ENCODE data around the gene SLC6A5.
A peak's percentile ranks its signal among the peaks of the same experiment; 100 is the strongest.

SLC6A5 gene

GRCh38 chr11:20605602-20606091, 6.2 kb downstream of the SLC6A5 start:
- DNase-seq (ENCODE audit: low spot score): no peak
- peaks cover 0 to 5% of the 10 kb centered on the region in 2 donors for H3K4me1 ChIP-seq (ENCODE audit: control insufficient read depth in 2 of 2, insufficient read depth in 1 of 2, low read depth in 1 of 2, low read length in 2 of 2)
- no peak overlapping the region for H3K4me3 ChIP-seq (ENCODE audit: low read length in 2 of 2)
- no peak overlapping the region for H3K4ac ChIP-seq (ENCODE audit: low read length)
- no peak overlapping the region for H3K4me2 ChIP-seq (ENCODE audit: insufficient read depth, low read length, poor library complexity, severe bottlenecking)
- H2AFZ ChIP-seq (ENCODE audit: low read length): no peak overlapping the region
- H3K27ac ChIP-seq (replicated peaks; ENCODE audit: low read length): no peak overlapping the region
- H3K36me3 ChIP-seq (replicated peaks in 1 of 2; ENCODE audit: control insufficient read depth in 2 of 2, insufficient read depth in 2 of 2, low read length in 2 of 2): no peaks in the 10 kb centered on the region
- WGBS, 2 donors (ENCODE audit: extremely low coverage in 2 of 2, insufficient read length in 2 of 2, insufficient replicate concordance in 1 of 2): no CpG with 5 or more reads among the region's 26 CpGs
- H2BK12ac ChIP-seq (ENCODE audit: low read length): no peak overlapping the region
- H3K18ac ChIP-seq (ENCODE audit: low read length): no peak overlapping the region
- no peak overlapping the region for H2BK120ac ChIP-seq (ENCODE audit: low read depth, low read length)
- H2BK5ac ChIP-seq (ENCODE audit: low read length): no peak overlapping the region
- H3K9me3 ChIP-seq (replicated peaks in 1 of 2; ENCODE audit: control insufficient read depth in 2 of 2, insufficient read depth in 1 of 2, low read depth in 1 of 2, low read length in 2 of 2): peaks cover 0 to 2% of the 10 kb centered on the region in 2 donors
- H3K23ac ChIP-seq (ENCODE audit: low read depth, low read length, poor library complexity): peak overlapping the region; percentile 13
- peaks cover 14 to 64% (median 47%) of the 10 kb centered on the region in 3 experiments for H3K27me3 ChIP-seq (ENCODE audit: control insufficient read depth in 3 of 3, insufficient read depth in 3 of 3, low read depth in 1 of 3, low read length in 3 of 3)
- no peak overlapping the region for H2BK15ac ChIP-seq (ENCODE audit: low read length)
- H4K8ac ChIP-seq (ENCODE audit: low read depth, low read length): no peak overlapping the region
- no peak overlapping the region for H3K14ac ChIP-seq (ENCODE audit: low read length)
- no peak overlapping the region for H2AK5ac ChIP-seq (ENCODE audit: low read depth, low read length)
- no peak overlapping the region for H3K9ac ChIP-seq (ENCODE audit: low read depth, low read length, poor library complexity)
- H3K79me1 ChIP-seq (ENCODE audit: low read depth, low read length): no peaks in the 10 kb centered on the region
- H4K91ac ChIP-seq (ENCODE audit: low read depth, low read length, poor library complexity): no peak overlapping the region

- Histone ChIP-seq H2AK5ac (ENCODE audit: low read depth, low read length) (no peak overlapping the region), H2BK5ac (ENCODE audit: low read length) (no peak overlapping the region), H3K18ac (ENCODE audit: low read length) (no peak overlapping the region), H3K9ac (ENCODE audit: low read depth, low read length, poor library complexity) (no peak overlapping the region), H3K4me3 (ENCODE audit: low read length in 2 of 2) (no peak overlapping the region), H2AFZ (ENCODE audit: low read length) (no peak overlapping the region), H3K4me1 (ENCODE audit: control insufficient read depth in 2 of 2, insufficient read depth in 1 of 2, low read depth in 1 of 2, low read length in 2 of 2) (peaks cover 0 to 3% of the 10 kb centered on the region in 2 donors), H2BK15ac (ENCODE audit: low read length) (no peak overlapping the region), H4K91ac (ENCODE audit: low read depth, low read length, poor library complexity) (no peak overlapping the region), H3K27ac (replicated peaks; ENCODE audit: low read length) (no peak overlapping the region), H4K8ac (ENCODE audit: low read depth, low read length) (no peak overlapping the region), H3K79me1 (ENCODE audit: low read depth, low read length) (no peaks in the 10 kb centered on the region), H3K36me3 (replicated peaks in 1 of 2; ENCODE audit: control insufficient read depth in 2 of 2, insufficient read depth in 2 of 2, low read length in 2 of 2) (no peaks in the 10 kb centered on the region), H3K23ac (ENCODE audit: low read depth, low read length, poor library complexity) (no peak overlapping the region), H2BK120ac (ENCODE audit: low read depth, low read length) (no peak overlapping the region), H3K9me3 (replicated peaks in 1 of 2; ENCODE audit: control insufficient read depth in 2 of 2, insufficient read depth in 1 of 2, low read depth in 1 of 2, low read length in 2 of 2) (peaks cover 0 to 2% of the 10 kb centered on the region in 2 donors), H3K4me2 (ENCODE audit: insufficient read depth, low read length, poor library complexity, severe bottlenecking) (no peak overlapping the region), H3K4ac (ENCODE audit: low read length) (no peak overlapping the region), H2BK12ac (ENCODE audit: low read length) (no peak overlapping the region), H3K14ac (ENCODE audit: low read length) (no peak overlapping the region), H3K27me3 (ENCODE audit: control insufficient read depth in 3 of 3, insufficient read depth in 3 of 3, low read depth in 1 of 3, low read length in 3 of 3) (peaks cover 0 to 44% (median 22%) of the 10 kb centered on the region in 3 experiments)
- WGBS, 2 donors (ENCODE audit: extremely low coverage in 2 of 2, insufficient read length in 2 of 2, insufficient replicate concordance in 1 of 2): no CpG with 5 or more reads among the region's 3 CpGs
- DNase-seq (ENCODE audit: low spot score): no peak
Measured at GRCh38 chr11:20608934-20609333, 9.5 kb downstream of the SLC6A5 start.

GRCh38 chr11:20609727-20610707, 10.6 kb downstream of the SLC6A5 start:
- Histone ChIP-seq H3K18ac (ENCODE audit: low read length) (peak overlapping the region; percentile 26), H2BK15ac (ENCODE audit: low read length) (no peak overlapping the region), H2BK120ac (ENCODE audit: low read depth, low read length) (no peak overlapping the region), H4K91ac (ENCODE audit: low read depth, low read length, poor library complexity) (no peak overlapping the region), H3K23ac (ENCODE audit: low read depth, low read length, poor library complexity) (no peak overlapping the region), H3K4me1 (ENCODE audit: control insufficient read depth in 2 of 2, insufficient read depth in 1 of 2, low read depth in 1 of 2, low read length in 2 of 2) (peaks cover 0 to 3% of the 10 kb centered on the region in 2 donors), H3K9me3 (replicated peaks in 1 of 2; ENCODE audit: control insufficient read depth in 2 of 2, insufficient read depth in 1 of 2, low read depth in 1 of 2, low read length in 2 of 2) (peaks cover 0 to 2% of the 10 kb centered on the region in 2 donors), H2AFZ (ENCODE audit: low read length) (peak overlapping the region; percentile 81), H3K4me3 (ENCODE audit: low read length in 2 of 2) (peak overlapping the region in 1 of 2 donors; percentile 9), H3K36me3 (replicated peaks in 1 of 2; ENCODE audit: control insufficient read depth in 2 of 2, insufficient read depth in 2 of 2, low read length in 2 of 2) (no peaks in the 10 kb centered on the region), H3K9ac (ENCODE audit: low read depth, low read length, poor library complexity) (peak overlapping the region; percentile 9), H4K8ac (ENCODE audit: low read depth, low read length) (no peak overlapping the region), H2BK12ac (ENCODE audit: low read length) (peak overlapping the region; percentile 41), H3K79me1 (ENCODE audit: low read depth, low read length) (no peaks in the 10 kb centered on the region), H3K27ac (replicated peaks; ENCODE audit: low read length) (no peak overlapping the region), H2BK5ac (ENCODE audit: low read length) (no peak overlapping the region), H3K4me2 (ENCODE audit: insufficient read depth, low read length, poor library complexity, severe bottlenecking) (no peak overlapping the region), H3K14ac (ENCODE audit: low read length) (no peak overlapping the region), H3K4ac (ENCODE audit: low read length) (peak overlapping the region; percentile 20), H2AK5ac (ENCODE audit: low read depth, low read length) (peak overlapping the region; percentile 65), H3K27me3 (ENCODE audit: control insufficient read depth in 3 of 3, insufficient read depth in 3 of 3, low read depth in 1 of 3, low read length in 3 of 3) (peaks cover 0 to 38% (median 19%) of the 10 kb centered on the region in 3 experiments)
- peak; percentile 77 for DNase-seq (ENCODE audit: low spot score)
- no CpG with 5 or more reads among the region's 30 CpGs for WGBS, 2 donors (ENCODE audit: extremely low coverage in 2 of 2, insufficient read length in 2 of 2, insufficient replicate concordance in 1 of 2)

- Histone ChIP-seq H2BK120ac (ENCODE audit: low read depth, low read length) (no peak overlapping the region), H3K14ac (ENCODE audit: low read length) (no peak overlapping the region), H3K79me1 (ENCODE audit: low read depth, low read length) (no peaks in the 10 kb centered on the region), H2BK15ac (ENCODE audit: low read length) (no peak overlapping the region), H3K4me3 (ENCODE audit: low read length in 2 of 2) (no peak overlapping the region), H3K4me1 (ENCODE audit: control insufficient read depth in 2 of 2, insufficient read depth in 1 of 2, low read depth in 1 of 2, low read length in 2 of 2) (peaks cover 0 to 3% of the 10 kb centered on the region in 2 donors), H2BK5ac (ENCODE audit: low read length) (no peak overlapping the region), H2BK12ac (ENCODE audit: low read length) (no peak overlapping the region), H3K4ac (ENCODE audit: low read length) (no peak overlapping the region), H3K23ac (ENCODE audit: low read depth, low read length, poor library complexity) (no peak overlapping the region), H4K8ac (ENCODE audit: low read depth, low read length) (no peak overlapping the region), H2AK5ac (ENCODE audit: low read depth, low read length) (no peak overlapping the region), H3K9me3 (replicated peaks in 1 of 2; ENCODE audit: control insufficient read depth in 2 of 2, insufficient read depth in 1 of 2, low read depth in 1 of 2, low read length in 2 of 2) (peaks cover 0 to 2% of the 10 kb centered on the region in 2 donors), H4K91ac (ENCODE audit: low read depth, low read length, poor library complexity) (no peak overlapping the region), H2AFZ (ENCODE audit: low read length) (no peak overlapping the region), H3K27ac (replicated peaks; ENCODE audit: low read length) (no peak overlapping the region), H3K4me2 (ENCODE audit: insufficient read depth, low read length, poor library complexity, severe bottlenecking) (no peak overlapping the region), H3K27me3 (ENCODE audit: control insufficient read depth in 3 of 3, insufficient read depth in 3 of 3, low read depth in 1 of 3, low read length in 3 of 3) (peaks cover 0 to 34% (median 17%) of the 10 kb centered on the region in 3 experiments), H3K9ac (ENCODE audit: low read depth, low read length, poor library complexity) (no peak overlapping the region), H3K36me3 (replicated peaks in 1 of 2; ENCODE audit: control insufficient read depth in 2 of 2, insufficient read depth in 2 of 2, low read length in 2 of 2) (no peaks in the 10 kb centered on the region), H3K18ac (ENCODE audit: low read length) (no peak overlapping the region)
- no CpG with 5 or more reads among the region's 3 CpGs for WGBS, 2 donors (ENCODE audit: extremely low coverage in 2 of 2, insufficient read length in 2 of 2, insufficient replicate concordance in 1 of 2)
- DNase-seq (ENCODE audit: low spot score): no peak
Measured at GRCh38 chr11:20610825-20611224, 11.4 kb downstream of the SLC6A5 start.

All from neuronal stem cell (in vitro differentiated cells).